ENCODE measurements around the gene LMX1B. TPM values are rescaled to one million over a fixed set of nuclear protein-coding genes. Genes with fewer than 3 reads are reported as not detected.

LMX1B gene
- polyA plus RNA-seq, 1 donor from 2014 or later: not detected

- Histone ChIP-seq H3K4me2 (ENCODE audit: low read length) (no peak overlapping the region), H3K79me2 (replicated peaks; ENCODE audit: insufficient read depth, low read length) (no peaks in the 10 kb centered on the region), H2AFZ (ENCODE audit: low read depth, low read length) (no peak overlapping the region), H3K27ac (ENCODE audit: low read length) (no peak overlapping the region), H3K9me3 (ENCODE audit: low read length) (no peaks in the 10 kb centered on the region), H3F3A (ENCODE audit: insufficient read depth, low read length, poor library complexity, severe bottlenecking) (no peaks in the 10 kb centered on the region), H3K4me3 (ENCODE audit: low read length) (no peak overlapping the region), H3K27me3 (ENCODE audit: insufficient read depth, low read depth, low read length) (peaks cover 5% of the 10 kb centered on the region), H3K9me2 (ENCODE audit: insufficient read depth, low read length) (no peaks in the 10 kb centered on the region), H3K9ac (ENCODE audit: low read length) (no peak overlapping the region), H3K36me3 (ENCODE audit: insufficient read depth, low read length) (no peaks in the 10 kb centered on the region), H4K20me1 (ENCODE audit: insufficient read depth) (no peaks in the 10 kb centered on the region)
- no peak for TF ChIP-seq SMC3 (conservative IDR thresholded peaks at IDR 0.05; ENCODE audit: poor library complexity)
- no peak for TF ChIP-seq CTCF (IDR thresholded peaks at IDR 0.05; ENCODE audit: poor library complexity, severe bottlenecking)
- no peak for TF ChIP-seq POLR2AphosphoS5 (IDR thresholded peaks at IDR 0.05)
- no peak for TF ChIP-seq MXI1 (conservative IDR thresholded peaks at IDR 0.05; ENCODE audit: poor library complexity, severe bottlenecking)
- no peak for TF ChIP-seq EP300 (conservative IDR thresholded peaks at IDR 0.05; ENCODE audit: poor library complexity, severe bottlenecking)
- no peak for TF ChIP-seq TAF1 (IDR thresholded peaks at IDR 0.05; ENCODE audit: low read depth)
- TF ChIP-seq REST (IDR thresholded peaks at IDR 0.05; ENCODE audit: borderline replicate concordance): no peak
- TF ChIP-seq EZH2 (IDR thresholded peaks at IDR 0.05; ENCODE audit: borderline replicate concordance, insufficient read depth, low read length, poor library complexity, severe bottlenecking): no peak
- no peak for TF ChIP-seq RAD21 (conservative IDR thresholded peaks at IDR 0.05)
Measured at GRCh38 chr9:126703866-126704156, 90.1 kb downstream of the LMX1B start.

- no peaks in the 10 kb centered on the region for H3K9me2 ChIP-seq (ENCODE audit: insufficient read depth, low read length)
- TF ChIP-seq SMC3 (conservative IDR thresholded peaks at IDR 0.05; ENCODE audit: poor library complexity): no peak
- TF ChIP-seq REST (IDR thresholded peaks at IDR 0.05; ENCODE audit: borderline replicate concordance): no peak
- TF ChIP-seq TAF1 (IDR thresholded peaks at IDR 0.05; ENCODE audit: low read depth): no peak
- no peak for TF ChIP-seq CTCF (IDR thresholded peaks at IDR 0.05; ENCODE audit: poor library complexity, severe bottlenecking)
- TF ChIP-seq EZH2 (IDR thresholded peaks at IDR 0.05; ENCODE audit: borderline replicate concordance, insufficient read depth, low read length, poor library complexity, severe bottlenecking): no peak
- TF ChIP-seq MXI1 (conservative IDR thresholded peaks at IDR 0.05; ENCODE audit: poor library complexity, severe bottlenecking): no peak
- no peak for TF ChIP-seq EP300 (conservative IDR thresholded peaks at IDR 0.05; ENCODE audit: poor library complexity, severe bottlenecking)
- TF ChIP-seq RAD21 (conservative IDR thresholded peaks at IDR 0.05): no peak
- no peak for TF ChIP-seq POLR2AphosphoS5 (IDR thresholded peaks at IDR 0.05)
- no peak overlapping the region for H3K27ac ChIP-seq (ENCODE audit: low read length)
- H2AFZ ChIP-seq (ENCODE audit: low read depth, low read length): no peak overlapping the region
- no peak overlapping the region for H3K4me2 ChIP-seq (ENCODE audit: low read length)
- H3F3A ChIP-seq (ENCODE audit: insufficient read depth, low read length, poor library complexity, severe bottlenecking): no peaks in the 10 kb centered on the region
- H3K36me3 ChIP-seq (ENCODE audit: insufficient read depth, low read length): no peaks in the 10 kb centered on the region
- H3K79me2 ChIP-seq (replicated peaks; ENCODE audit: insufficient read depth, low read length): no peaks in the 10 kb centered on the region
- no peak overlapping the region for H3K4me3 ChIP-seq (ENCODE audit: low read length)
- no peak overlapping the region for H3K9ac ChIP-seq (ENCODE audit: low read length)
- peaks cover 5% of the 10 kb centered on the region for H3K27me3 ChIP-seq (ENCODE audit: insufficient read depth, low read depth, low read length)
- no peaks in the 10 kb centered on the region for H4K20me1 ChIP-seq (ENCODE audit: insufficient read depth)
- no peaks in the 10 kb centered on the region for H3K9me3 ChIP-seq (ENCODE audit: low read length)
Measured at GRCh38 chr9:126704157-126704891, 90.6 kb downstream of the LMX1B start.

All from neural cell (in vitro differentiated cells).